Measurements from ENCODE around the gene ZNF687.

Gene ZNF687

GRCh38 chr1:151242442-151242841 is 39.7 kb upstream of the ZNF687 start:
- no peak overlapping the region for H3K4me3 ChIP-seq (ENCODE audit: low read length)
- H3K27ac ChIP-seq (ENCODE audit: low read length): no peak overlapping the region
- H3K4me2 ChIP-seq (ENCODE audit: low read length): no peak overlapping the region
- peaks cover 77% of the 10 kb centered on the region for H3K36me3 ChIP-seq (replicated peaks; ENCODE audit: low read depth, low read length)
- no peak overlapping the region for H3K9ac ChIP-seq (ENCODE audit: low read length)
- peaks cover 11% of the 10 kb centered on the region for H3K4me1 ChIP-seq (ENCODE audit: low read length)
- H4K20me1 ChIP-seq (ENCODE audit: insufficient read depth, low read length): peaks cover 12% of the 10 kb centered on the region
- peaks cover 10% of the 10 kb centered on the region; the same call in 1 of the 2 replicates for H3K79me2 ChIP-seq (ENCODE audit: low read length)
- H3K27me3 ChIP-seq (ENCODE audit: low read depth, low read length): no peaks in the 10 kb centered on the region
- no peak overlapping the region for H2AFZ ChIP-seq (ENCODE audit: low read depth, low read length)
- no peaks in the 10 kb centered on the region for H3K9me3 ChIP-seq (ENCODE audit: insufficient read depth, low read length)
- no peak for TF ChIP-seq EZH2phosphoT487 (IDR thresholded peaks at IDR 0.05; ENCODE audit: low read depth)
- no peak for TF ChIP-seq CTCF (IDR thresholded peaks at IDR 0.05; ENCODE audit: low read depth, low read length)

- Histone ChIP-seq H4K20me1 (ENCODE audit: insufficient read depth, low read length) (0 out of 2 replicates have a peak, but pooled peaks cover under 1% of the 10 kb centered on the region), H3K36me3 (replicated peaks; ENCODE audit: low read depth, low read length) (peaks cover 74% of the 10 kb centered on the region), H3K79me2 (ENCODE audit: low read length) (0 out of 2 replicates have a peak, but pooled peaks cover 3% of the 10 kb centered on the region), H2AFZ (ENCODE audit: low read depth, low read length) (no peak overlapping the region), H3K4me2 (ENCODE audit: low read length) (no peak overlapping the region), H3K27ac (ENCODE audit: low read length) (no peak overlapping the region), H3K9ac (ENCODE audit: low read length) (no peak overlapping the region), H3K4me1 (ENCODE audit: low read length) (no peaks in the 10 kb centered on the region), H3K4me3 (ENCODE audit: low read length) (no peak overlapping the region), H3K9me3 (ENCODE audit: insufficient read depth, low read length) (no peaks in the 10 kb centered on the region), H3K27me3 (ENCODE audit: low read depth, low read length) (no peaks in the 10 kb centered on the region)
- TF ChIP-seq CTCF (IDR thresholded peaks at IDR 0.05; ENCODE audit: low read depth, low read length) (no peak), EZH2phosphoT487 (IDR thresholded peaks at IDR 0.05; ENCODE audit: low read depth) (no peak)
Measured at GRCh38 chr1:151243683-151244216, 38.3 kb upstream of the ZNF687 start.

GRCh38 chr1:151246786-151247185 is 35.3 kb upstream of the ZNF687 start:
- Histone ChIP-seq H3K27ac (ENCODE audit: low read length) (no peak overlapping the region), H3K79me2 (ENCODE audit: low read length) (0 out of 2 replicates have a peak, but pooled peaks cover 3% of the 10 kb centered on the region), H3K27me3 (ENCODE audit: low read depth, low read length) (no peaks in the 10 kb centered on the region), H3K36me3 (replicated peaks; ENCODE audit: low read depth, low read length) (peaks cover 71% of the 10 kb centered on the region), H2AFZ (ENCODE audit: low read depth, low read length) (no peak overlapping the region), H3K4me1 (ENCODE audit: low read length) (no peaks in the 10 kb centered on the region), H4K20me1 (ENCODE audit: insufficient read depth, low read length) (no peaks in the 10 kb centered on the region), H3K9ac (ENCODE audit: low read length) (no peak overlapping the region), H3K4me3 (ENCODE audit: low read length) (no peak overlapping the region), H3K4me2 (ENCODE audit: low read length) (no peak overlapping the region), H3K9me3 (ENCODE audit: insufficient read depth, low read length) (no peaks in the 10 kb centered on the region)
- TF ChIP-seq EZH2phosphoT487 (IDR thresholded peaks at IDR 0.05; ENCODE audit: low read depth) (no peak), CTCF (IDR thresholded peaks at IDR 0.05; ENCODE audit: low read depth, low read length) (no peak)

- Histone ChIP-seq H3K79me2 (ENCODE audit: low read length) (peaks cover 26% of the 10 kb centered on the region), H2AFZ (ENCODE audit: low read depth, low read length) (no peak overlapping the region), H3K4me2 (ENCODE audit: low read length) (no peak overlapping the region), H3K27me3 (ENCODE audit: low read depth, low read length) (no peaks in the 10 kb centered on the region), H3K4me3 (ENCODE audit: low read length) (no peak overlapping the region), H3K9me3 (ENCODE audit: insufficient read depth, low read length) (no peaks in the 10 kb centered on the region), H3K36me3 (replicated peaks; ENCODE audit: low read depth, low read length) (peaks cover 26% of the 10 kb centered on the region), H3K27ac (ENCODE audit: low read length) (no peak overlapping the region), H3K4me1 (ENCODE audit: low read length) (peaks cover 5% of the 10 kb centered on the region), H4K20me1 (ENCODE audit: insufficient read depth, low read length) (no peaks in the 10 kb centered on the region), H3K9ac (ENCODE audit: low read length) (no peak overlapping the region)
- peak; percentile 92 for TF ChIP-seq CTCF (IDR thresholded peaks at IDR 0.05; ENCODE audit: low read depth, low read length)
- no peak for TF ChIP-seq EZH2phosphoT487 (IDR thresholded peaks at IDR 0.05; ENCODE audit: low read depth)
Measured at GRCh38 chr1:151251656-151252470, 30.2 kb upstream of the ZNF687 start.

All from OCI-LY3 (cell line).